Astrocyte of the cerebellum (primary cell): Measurements from ENCODE around the gene TMEM235.

Experiments used
- DNase-seq: peaks from one replicate; pipeline ENCODE4 v3.0.0-alpha.2; 2011; ENCODE audit warnings: low read depth
- H3K4me3 ChIP-seq: 2 replicates; pipeline ENCODE4 v1.5.1; 2011; ENCODE audit warnings: mild to moderate bottlenecking, low read depth, low read length, moderate library complexity
- CTCF ChIP-seq: IDR thresholded peaks from 2 replicates; pipeline ENCODE4 v1.5.1; 2012; ENCODE audit warnings: low read length, low read depth, moderate library complexity, mild to moderate bottlenecking; ENCODE audit errors: missing control alignments
- in situ Hi-C: cut with HindIII; loops from 2 replicates; pipeline ENCODE4 v1.10.0; 2017; ENCODE audit warnings: low sequenced_read_pairs

TMEM235 gene

GRCh38 chr17:78267253-78268073, 36.0 kb downstream of the TMEM235 start:
- no peak for DNase-seq
- in situ Hi-C loops = no loop called here
- no peak overlapping the region for H3K4me3 ChIP-seq
- TF ChIP-seq CTCF = no peak

GRCh38 chr17:78268191-78268874, 36.9 kb downstream of the TMEM235 start:
- no peak for TF ChIP-seq CTCF
- no peak overlapping the region for H3K4me3 ChIP-seq
- in situ Hi-C loops = no loop called here
- DNase-seq = no peak

- in situ Hi-C loops = no loop called here
- no peak for TF ChIP-seq CTCF
- DNase-seq = no peak
- H3K4me3 ChIP-seq = peak overlapping the region; percentile 14
Measured at GRCh38 chr17:78268951-78269905, 37.8 kb downstream of the TMEM235 start.

GRCh38 chr17:78269955-78270381, 38.5 kb downstream of the TMEM235 start:
- in situ Hi-C loops = no loop called here
- DNase-seq = no peak
- no peak for TF ChIP-seq CTCF
- no peak overlapping the region for H3K4me3 ChIP-seq

GRCh38 chr17:78271419-78272170, 40.2 kb downstream of the TMEM235 start:
- no peak overlapping the region for H3K4me3 ChIP-seq
- TF ChIP-seq CTCF = no peak
- in situ Hi-C loops = no loop called here
- DNase-seq = no peak
